CD14-positive monocyte (primary cell): ENCODE results near the gene RSBN1. TPM values are rescaled to one million over a fixed set of nuclear protein-coding genes. Genes with fewer than 3 reads are reported as not detected.

Experiments
- DNase-seq, 3 donors: peaks; one replicate each; pipeline ENCODE4 v3.0.0-alpha.2; 2011 to 2022
- H2AFZ ChIP-seq: 2 replicates; pipeline ENCODE4 v1.6.0; 2012; ENCODE audit warnings: mild to moderate bottlenecking, low read depth, low read length, inconsistent platforms; ENCODE audit not compliant: insufficient read depth, poor library complexity, severe bottlenecking
- H3K27ac ChIP-seq, 2 donors: 1 replicate in 1 of 2; 2 replicates in 1 of 2; pipeline ENCODE4 v1.5.1; 2012 to 2013; ENCODE audit warnings: low read length in 2 of 2, control low read depth in 1 of 2, inconsistent platforms in 1 of 2, low read depth in 1 of 2, mild to moderate bottlenecking in 1 of 2
- H3K27me3 ChIP-seq, 2 donors: one replicate each; pipeline versions ENCODE4 v1.6.0 to v1.6.1; 2011 to 2013; ENCODE audit warnings: low read length in 2 of 2; ENCODE audit not compliant: control insufficient read depth in 2 of 2, insufficient read depth in 2 of 2
- H3K36me3 ChIP-seq, 2 donors: replicated peaks in 1 of 2; 1 replicate in 1 of 2; 2 replicates in 1 of 2; pipeline versions ENCODE4 v1.5.1 to v1.6.1; 2012 to 2013; ENCODE audit warnings: low read length in 2 of 2, control low read depth in 1 of 2, inconsistent platforms in 1 of 2, mild to moderate bottlenecking in 1 of 2; ENCODE audit not compliant: insufficient read depth in 2 of 2, control insufficient read depth in 1 of 2
- H3K4me1 ChIP-seq, 2 donors: 1 replicate in 1 of 2; 2 replicates in 1 of 2; pipeline versions ENCODE4 v1.5.1 to v1.6.1; 2012 to 2013; ENCODE audit warnings: low read length in 2 of 2, control low read depth in 1 of 2, inconsistent platforms in 1 of 2, mild to moderate bottlenecking in 1 of 2, moderate library complexity in 1 of 2; ENCODE audit not compliant: insufficient read depth in 2 of 2, control insufficient read depth in 1 of 2
- H3K4me2 ChIP-seq: replicated peaks from 2 replicates; pipeline ENCODE3; 2012; ENCODE audit warnings: low read length, moderate library complexity, mild to moderate bottlenecking; ENCODE audit not compliant: poor library complexity, severe bottlenecking; ENCODE audit errors: extremely low read depth
- H3K4me3 ChIP-seq, 3 experiments: fragments of 200-600 bp in 1 of 3; sonication (generic) in 1 of 3; replicated peaks in 1 of 3; 1 replicate in 2 of 3; 2 replicates in 1 of 3; pipeline ENCODE4 v1.5.1; 2011 to 2013; ENCODE audit warnings: low read length in 3 of 3, mild to moderate bottlenecking in 3 of 3, control low read depth in 2 of 3, low read depth in 2 of 3, inconsistent platforms in 1 of 3, moderate library complexity in 1 of 3
- H3K79me2 ChIP-seq: 2 replicates; pipeline ENCODE4 v1.6.0; 2012; ENCODE audit warnings: mild to moderate bottlenecking, control low read depth, inconsistent platforms, low read length, moderate library complexity; ENCODE audit not compliant: insufficient read depth
- H3K9ac ChIP-seq: 2 replicates; pipeline ENCODE4 v1.6.0; 2017; ENCODE audit warnings: low read length, mild to moderate bottlenecking; ENCODE audit not compliant: insufficient read depth, poor library complexity, severe bottlenecking
- H3K9me3 ChIP-seq, 2 donors: replicated peaks in 1 of 2; 1 replicate in 1 of 2; 2 replicates in 1 of 2; pipeline versions ENCODE4 v1.5.1 to v1.6.1; 2012 to 2013; ENCODE audit warnings: low read length in 2 of 2, control low read depth in 1 of 2; ENCODE audit not compliant: control insufficient read depth in 1 of 2, insufficient read depth in 1 of 2
- H4K20me1 ChIP-seq: 2 replicates; pipeline ENCODE4 v1.6.0; 2012; ENCODE audit warnings: mild to moderate bottlenecking, low read length, control low read depth, moderate library complexity; ENCODE audit not compliant: insufficient read depth
- H3K27ac Mint-ChIP-seq, 7 donors: one replicate each; pipeline ENCODE4 v1.8.0; 2020; ENCODE audit warnings: mild to moderate bottlenecking in 7 of 7, mixed read lengths in 7 of 7, moderate library complexity in 6 of 7, inconsistent platforms in 2 of 7
- H3K27me3 Mint-ChIP-seq, 3 donors: one replicate each; pipeline ENCODE4 v1.8.0; 2021 to 2022; ENCODE audit warnings: low read depth in 3 of 3, mild to moderate bottlenecking in 3 of 3, mixed read lengths in 3 of 3, moderate library complexity in 3 of 3, inconsistent platforms in 1 of 3
- H3K36me3 Mint-ChIP-seq, 2 donors: one replicate each; pipeline ENCODE4 v1.8.0; 2020; ENCODE audit warnings: mixed read lengths in 2 of 2, inconsistent platforms in 1 of 2, mild to moderate bottlenecking in 1 of 2
- H3K4me1 Mint-ChIP-seq: one replicate; pipeline ENCODE4 v1.8.0; 2020; ENCODE audit warnings: mild to moderate bottlenecking, mixed read lengths
- H3K4me3 Mint-ChIP-seq, 2 donors: one replicate each; pipeline ENCODE4 v1.8.0; 2020; ENCODE audit warnings: mild to moderate bottlenecking in 2 of 2, mixed read lengths in 2 of 2, moderate library complexity in 1 of 2
- H3K9me3 Mint-ChIP-seq, 7 donors: one replicate each; pipeline ENCODE4 v1.8.0; 2020 to 2022; ENCODE audit warnings: mixed read lengths in 7 of 7, mild to moderate bottlenecking in 6 of 7, moderate library complexity in 6 of 7, inconsistent platforms in 2 of 7
- WGBS: methylation state at CpG from one replicate; pipeline ENCODE4 v1.1.5; 2013; ENCODE audit warnings: missing lambda C conversion rate; ENCODE audit not compliant: insufficient coverage; 5-methylcytosine and 5-hydroxymethylcytosine counted together
- intact Hi-C, 2 donors: fragments of 100-400 bp; cut with micrococcal nuclease; formaldehyde crosslinking; loops; one replicate each; pipeline versions ENCODE4 v1.15.0 to v1.15.1; 2023
- polyA plus RNA-seq, 3 donors: library from polyadenylated mRNA; depleted of rRNA in 1 of 3; unstranded in 2 of 3; stranded (reverse) in 1 of 3; fragments of 300-500 nt in 2 of 3; fragments of >200 nt in 1 of 3; fragmentation: Illumina TruSeq in 2 of 3; gene quantifications; 1 replicate in 2 of 3; 2 replicates in 1 of 3; pipeline ENCODE4 v1.2.3, GENCODE V29; 2012 to 2021
- TF ChIP-seq, protein P1 (sequence below): fragments of 200-600 bp; IDR thresholded peaks from one replicate; pipeline ENCODE4 v1.8.0; 2022; ENCODE audit warnings: antibody characterized with exemption, mild to moderate bottlenecking

The RSBN1 gene
- polyA plus RNA-seq, 3 donors: 6.5 to 9.0 (median 8.9) TPM

- peaks cover 79% of the 10 kb centered on the region for H4K20me1 ChIP-seq
- no peak overlapping the region for H3K27ac ChIP-seq
- no peak for DNase-seq
- H3K4me1 Mint-ChIP-seq: peaks cover 14% of the 10 kb centered on the region
- H2AFZ ChIP-seq: no peak overlapping the region
- H3K4me1 ChIP-seq: peaks cover 6 to 12% of the 10 kb centered on the region in 2 donors
- H3K27me3 Mint-ChIP-seq: no peaks in the 10 kb centered on the region
- H3K27me3 ChIP-seq: no peaks in the 10 kb centered on the region
- H3K9me3 ChIP-seq: no peaks in the 10 kb centered on the region
- TF ChIP-seq, protein P1, sequence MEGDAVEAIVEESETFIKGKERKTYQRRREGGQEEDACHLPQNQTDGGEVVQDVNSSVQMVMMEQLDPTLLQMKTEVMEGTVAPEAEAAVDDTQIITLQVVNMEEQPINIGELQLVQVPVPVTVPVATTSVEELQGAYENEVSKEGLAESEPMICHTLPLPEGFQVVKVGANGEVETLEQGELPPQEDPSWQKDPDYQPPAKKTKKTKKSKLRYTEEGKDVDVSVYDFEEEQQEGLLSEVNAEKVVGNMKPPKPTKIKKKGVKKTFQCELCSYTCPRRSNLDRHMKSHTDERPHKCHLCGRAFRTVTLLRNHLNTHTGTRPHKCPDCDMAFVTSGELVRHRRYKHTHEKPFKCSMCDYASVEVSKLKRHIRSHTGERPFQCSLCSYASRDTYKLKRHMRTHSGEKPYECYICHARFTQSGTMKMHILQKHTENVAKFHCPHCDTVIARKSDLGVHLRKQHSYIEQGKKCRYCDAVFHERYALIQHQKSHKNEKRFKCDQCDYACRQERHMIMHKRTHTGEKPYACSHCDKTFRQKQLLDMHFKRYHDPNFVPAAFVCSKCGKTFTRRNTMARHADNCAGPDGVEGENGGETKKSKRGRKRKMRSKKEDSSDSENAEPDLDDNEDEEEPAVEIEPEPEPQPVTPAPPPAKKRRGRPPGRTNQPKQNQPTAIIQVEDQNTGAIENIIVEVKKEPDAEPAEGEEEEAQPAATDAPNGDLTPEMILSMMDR: no peak
- H3K36me3 Mint-ChIP-seq: peaks cover 26 to 35% of the 10 kb centered on the region in 2 donors
- intact Hi-C loops: no loop called here
- no peak overlapping the region for H3K4me3 Mint-ChIP-seq
- H3K36me3 ChIP-seq: peaks cover 23 to 26% of the 10 kb centered on the region in 2 donors
- peaks cover 97% of the 10 kb centered on the region for H3K79me2 ChIP-seq
- no peaks in the 10 kb centered on the region for H3K9me3 Mint-ChIP-seq
- no peak overlapping the region for H3K4me2 ChIP-seq
- no peak overlapping the region for H3K27ac Mint-ChIP-seq
- no peak overlapping the region for H3K9ac ChIP-seq
- WGBS: no CpG with 5 or more reads among the region's 3 CpGs
- no peak overlapping the region for H3K4me3 ChIP-seq
Measured at GRCh38 chr1:113800487-113800886, 11.8 kb downstream of the RSBN1 start.

- Histone ChIP-seq H2AFZ (no peak overlapping the region), H3K4me1 (no peaks in the 10 kb centered on the region), H3K9ac (no peak overlapping the region), H3K4me2 (no peak overlapping the region), H4K20me1 (peaks cover 59% of the 10 kb centered on the region), H3K36me3 (peaks cover 39 to 52% of the 10 kb centered on the region in 2 donors), H3K9me3 (no peaks in the 10 kb centered on the region), H3K27me3 (no peaks in the 10 kb centered on the region), H3K27ac (peak overlapping the region in 1 of 2 donors; percentile 28), H3K4me3 (no peak overlapping the region), H3K79me2 (peaks cover 90% of the 10 kb centered on the region)
- no peaks in the 10 kb centered on the region for H3K27me3 Mint-ChIP-seq
- peaks cover 6% of the 10 kb centered on the region for H3K4me1 Mint-ChIP-seq
- H3K27ac Mint-ChIP-seq: no peak overlapping the region
- no peak for DNase-seq
- H3K4me3 Mint-ChIP-seq: no peak overlapping the region
- peaks cover 44 to 55% of the 10 kb centered on the region in 2 donors for H3K36me3 Mint-ChIP-seq
- TF ChIP-seq, protein P1: no peak
- no CpG with 5 or more reads among the region's 4 CpGs for WGBS
- intact Hi-C loops: no loop called here
- no peaks in the 10 kb centered on the region for H3K9me3 Mint-ChIP-seq
Measured at GRCh38 chr1:113797472-113797871, 14.8 kb downstream of the RSBN1 start.
